ENCODE data around the gene SUCO.

DNA sequence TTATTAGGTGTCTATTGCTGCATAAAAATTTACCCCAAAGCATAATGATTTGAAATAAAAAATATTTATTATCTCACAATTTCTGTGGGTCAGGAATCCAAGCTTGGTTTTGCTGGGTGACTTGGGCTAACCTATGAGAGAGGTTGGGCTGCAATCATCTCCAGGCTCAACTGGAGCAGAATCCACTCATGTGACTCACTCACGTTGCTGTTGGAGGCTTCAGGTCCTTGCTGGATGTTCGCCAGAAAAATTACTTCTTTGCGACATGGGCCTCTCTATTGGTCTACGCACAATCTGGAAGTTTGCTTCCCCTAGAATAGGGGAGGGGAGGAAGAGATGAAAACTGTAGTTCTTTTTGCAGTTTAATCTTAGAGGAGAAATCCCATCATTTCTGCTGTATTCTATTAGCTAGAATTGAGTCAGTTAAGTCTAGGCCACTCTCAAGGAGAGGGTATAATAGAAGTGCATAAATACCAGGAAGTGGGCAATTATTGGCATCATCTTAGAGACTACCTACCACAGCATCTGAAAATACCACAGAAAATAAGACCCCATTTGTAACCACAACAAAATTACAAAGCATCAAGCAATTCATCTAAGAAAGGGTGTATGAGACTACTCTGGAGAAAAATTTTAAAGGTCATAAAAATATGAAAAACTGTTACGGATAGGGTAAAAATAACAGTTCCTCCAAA lies 120.2 kb downstream of the SUCO start:
- TF ChIP-seq, protein P1, sequence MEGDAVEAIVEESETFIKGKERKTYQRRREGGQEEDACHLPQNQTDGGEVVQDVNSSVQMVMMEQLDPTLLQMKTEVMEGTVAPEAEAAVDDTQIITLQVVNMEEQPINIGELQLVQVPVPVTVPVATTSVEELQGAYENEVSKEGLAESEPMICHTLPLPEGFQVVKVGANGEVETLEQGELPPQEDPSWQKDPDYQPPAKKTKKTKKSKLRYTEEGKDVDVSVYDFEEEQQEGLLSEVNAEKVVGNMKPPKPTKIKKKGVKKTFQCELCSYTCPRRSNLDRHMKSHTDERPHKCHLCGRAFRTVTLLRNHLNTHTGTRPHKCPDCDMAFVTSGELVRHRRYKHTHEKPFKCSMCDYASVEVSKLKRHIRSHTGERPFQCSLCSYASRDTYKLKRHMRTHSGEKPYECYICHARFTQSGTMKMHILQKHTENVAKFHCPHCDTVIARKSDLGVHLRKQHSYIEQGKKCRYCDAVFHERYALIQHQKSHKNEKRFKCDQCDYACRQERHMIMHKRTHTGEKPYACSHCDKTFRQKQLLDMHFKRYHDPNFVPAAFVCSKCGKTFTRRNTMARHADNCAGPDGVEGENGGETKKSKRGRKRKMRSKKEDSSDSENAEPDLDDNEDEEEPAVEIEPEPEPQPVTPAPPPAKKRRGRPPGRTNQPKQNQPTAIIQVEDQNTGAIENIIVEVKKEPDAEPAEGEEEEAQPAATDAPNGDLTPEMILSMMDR (conservative IDR thresholded peaks at IDR 0.05; ENCODE audit: low read length), result no peak
- TF ChIP-seq EZH2phosphoT487 (IDR thresholded peaks at IDR 0.05; ENCODE audit: borderline replicate concordance), result no peak; the same call in 1 of the 2 replicates
